Activated CD4-positive, alpha-beta T cell treated with anti-CD3 and anti-CD28 coated beads, Interleukin-2, amount 50 U/mL, for 4 hours (primary cell): ENCODE data around the gene ARAF.
A peak's percentile ranks its signal among the peaks of the same experiment; 100 is the strongest.
"Not testable (repeated sequence)": the region's sequence is repeated elsewhere in the genome, so short reads cannot be mapped to it uniquely, and the experiment has no call there.

ENCODE experiments used
- DNase-seq, 2 experiments: peaks; one replicate each; pipeline ENCODE4 v3.0.0-alpha.2; 2020

The ARAF gene

GRCh38 chrX:47587091-47587891 is 26.3 kb downstream of the ARAF start:
- DNase-seq, result no peak

- no peak for DNase-seq
Measured at GRCh38 chrX:47587906-47588735, 27.1 kb downstream of the ARAF start.

- no peak for DNase-seq
Measured at GRCh38 chrX:47590984-47591383, 30.0 kb downstream of the ARAF start.

DNA sequence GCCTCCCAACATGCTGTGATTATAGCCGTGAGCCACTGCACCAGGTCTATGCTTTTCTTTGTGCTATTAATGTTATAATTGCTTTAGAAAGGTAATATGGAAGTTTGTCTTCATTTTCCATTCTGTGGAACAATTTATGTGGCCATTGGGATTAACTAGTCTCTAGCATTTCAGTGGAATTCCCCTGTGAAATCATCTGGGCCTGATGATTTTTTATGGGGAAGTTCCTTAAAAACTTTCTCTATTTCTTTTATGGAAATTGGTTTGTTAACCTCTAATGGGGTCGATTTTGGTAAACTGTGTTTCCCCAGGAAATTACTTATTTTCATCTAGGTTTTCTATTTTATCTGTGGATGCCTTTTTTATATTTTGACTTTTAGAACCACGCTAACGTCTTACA is 32.5 kb downstream of the ARAF start:
- no peak for DNase-seq

- no peak for DNase-seq
Measured at GRCh38 chrX:47595716-47596251, 34.8 kb downstream of the ARAF start.

GRCh38 chrX:47596256-47596655 is 35.3 kb downstream of the ARAF start:
- DNase-seq, result no peak

GRCh38 chrX:47597222-47597621 is 36.2 kb downstream of the ARAF start:
- no peak for DNase-seq

DNA sequence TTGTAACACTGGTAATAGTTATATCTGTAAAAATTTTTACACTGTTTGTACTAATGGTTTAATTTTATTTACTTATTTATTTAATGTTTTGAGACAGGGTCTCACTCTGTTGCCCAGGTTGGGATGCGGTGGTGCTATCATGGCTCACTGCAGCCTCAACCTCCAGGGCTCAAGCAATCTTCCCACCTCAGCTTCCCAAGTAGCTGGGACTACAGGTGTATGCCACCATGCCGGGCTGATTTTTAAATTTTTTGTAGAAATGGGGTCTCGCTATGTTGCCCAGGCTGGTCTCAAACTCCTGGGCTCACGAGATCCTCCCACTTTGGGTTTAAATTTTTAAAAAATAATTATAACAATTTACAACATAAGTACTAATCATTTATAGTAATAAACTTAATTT is 42.1 kb downstream of the ARAF start:
- not testable (repeated sequence) for DNase-seq

- no peak for DNase-seq
Measured at GRCh38 chrX:47605024-47605423, 44.0 kb downstream of the ARAF start.

DNA sequence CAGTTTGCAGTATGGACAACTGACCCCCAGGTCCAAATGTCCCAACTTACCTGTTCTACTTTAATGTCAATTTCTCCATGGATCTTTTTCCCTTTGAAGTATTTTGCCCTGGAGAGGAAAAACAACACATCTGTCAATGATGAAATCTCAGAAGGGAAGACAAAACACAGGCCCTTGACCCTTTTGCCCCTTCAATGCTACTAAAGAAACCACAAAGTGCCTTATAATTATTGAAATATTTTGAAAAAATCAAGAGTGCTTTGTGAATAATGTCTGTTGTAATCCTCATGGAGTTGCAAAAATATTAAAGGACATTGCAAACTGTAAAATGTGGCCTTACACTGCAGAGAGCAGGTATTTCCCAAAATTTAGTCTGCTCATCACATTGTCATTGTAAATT is 46.1 kb downstream of the ARAF start:
- DNase-seq, result no peak

- DNase-seq, result no peak
Measured at GRCh38 chrX:47608130-47608810, 47.3 kb downstream of the ARAF start.

DNA sequence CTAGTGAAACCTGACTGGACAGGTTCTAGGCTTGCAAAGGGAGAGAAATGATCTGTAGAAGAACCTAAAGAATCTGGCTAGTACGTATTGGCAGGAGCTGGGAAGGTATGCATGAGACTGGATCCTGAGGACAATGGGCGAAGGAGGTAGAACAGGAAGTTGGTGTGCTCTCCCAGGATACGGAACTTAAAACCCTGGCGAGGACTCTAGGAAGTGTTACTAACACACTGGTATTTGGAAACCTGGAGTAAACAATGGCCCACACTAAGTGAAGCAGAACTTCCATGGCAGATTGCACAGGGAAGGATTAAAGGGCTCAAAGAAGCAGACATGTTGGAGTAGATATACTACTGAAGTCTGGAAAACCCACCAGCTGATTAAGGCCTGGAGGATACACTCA is 49.5 kb downstream of the ARAF start:
- no peak for DNase-seq

GRCh38 chrX:47611489-47611888 is 50.5 kb downstream of the ARAF start:
- DNase-seq, result no peak

DNA sequence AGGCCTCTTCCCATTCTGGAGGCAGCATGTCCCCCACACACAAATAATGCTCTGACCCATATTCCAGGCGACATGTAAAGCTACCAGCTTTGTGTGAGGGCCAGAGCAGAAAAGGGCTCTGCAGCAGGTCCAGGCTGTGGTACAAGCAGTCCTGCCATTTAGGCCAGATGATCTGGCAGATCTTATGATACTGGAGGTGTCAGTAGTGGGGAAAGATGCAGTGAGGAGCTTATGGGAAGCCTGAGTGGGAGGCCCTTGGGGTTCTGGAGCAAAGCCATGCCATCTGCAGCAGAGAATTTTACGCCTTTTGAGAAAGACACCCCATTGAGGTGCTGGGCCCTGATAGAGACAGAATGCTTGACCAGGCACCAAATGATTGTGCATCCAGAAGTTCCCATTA is 50.9 kb downstream of the ARAF start:
- DNase-seq, result no peak

DNA sequence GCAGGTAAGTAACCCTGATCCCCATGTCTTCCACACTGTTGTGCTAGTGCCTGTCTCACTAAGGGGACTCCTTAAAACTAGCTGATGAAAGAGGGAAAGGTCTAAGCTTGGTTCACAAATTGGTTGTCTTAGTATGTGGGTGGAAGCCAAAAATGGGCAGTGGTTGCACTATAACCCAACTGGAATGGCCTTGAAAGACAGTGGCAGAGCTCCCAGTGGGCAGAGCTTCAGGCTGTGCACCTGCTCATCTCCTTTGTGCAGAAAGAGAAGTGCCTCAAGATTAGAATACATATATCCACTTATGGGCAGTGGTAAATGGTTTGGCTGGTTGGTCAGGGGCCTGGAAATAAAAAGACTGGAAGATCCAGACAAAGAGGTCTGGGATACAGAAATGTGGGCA is 51.4 kb downstream of the ARAF start:
- DNase-seq, result no peak

DNA sequence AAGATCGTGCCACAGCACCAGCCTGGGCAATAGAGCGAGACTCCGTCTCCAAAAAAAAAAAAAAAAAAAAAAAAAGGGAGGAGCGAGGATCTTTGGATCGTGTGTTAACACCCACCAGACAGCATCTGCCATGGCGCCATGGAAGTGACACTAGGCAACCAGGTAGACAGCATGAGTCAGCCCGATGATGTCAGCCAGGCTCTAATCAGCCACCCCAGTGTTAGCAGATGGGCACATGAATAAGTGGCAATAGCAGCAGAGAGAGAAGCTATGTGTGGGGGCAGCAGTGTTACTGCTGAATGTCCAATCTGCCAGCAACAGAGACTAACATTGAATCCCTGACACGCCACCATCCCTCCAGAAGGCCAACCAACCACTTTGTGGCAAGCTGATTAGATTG is 52.1 kb downstream of the ARAF start:
- DNase-seq, result no peak

DNA sequence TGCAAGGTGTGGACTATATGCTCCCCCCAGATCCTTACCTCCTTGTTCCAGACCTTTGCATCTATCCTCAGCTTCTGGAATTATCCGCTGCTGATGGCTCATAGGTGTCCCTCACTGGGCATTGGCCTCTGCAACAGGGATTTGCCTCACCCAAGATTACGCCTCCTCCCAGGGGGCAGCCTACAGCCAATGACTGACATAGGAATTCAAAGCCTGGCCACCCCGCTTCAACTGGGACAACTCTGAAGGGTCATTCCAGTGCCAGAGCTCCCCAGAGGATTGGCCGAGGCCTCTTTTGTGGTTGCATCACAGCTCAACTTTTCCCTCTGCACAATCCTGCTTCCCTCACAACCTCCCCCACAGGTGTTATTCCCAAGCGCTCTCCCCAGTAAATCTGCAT is 53.6 kb downstream of the ARAF start:
- DNase-seq, result no peak

GRCh38 chrX:47618923-47619485 is 58.0 kb downstream of the ARAF start:
- no peak for DNase-seq

- peak; percentile 73 to 74 for DNase-seq
Measured at GRCh38 chrX:47619486-47620302, 58.7 kb downstream of the ARAF start, which contains the start of gene SYN1. Gene SYN1, minus strand, starts transcription at chrX:47619857. Its CDS starts 129 bp downstream, at chrX:47619728.

GRCh38 chrX:47620303-47620685 is 59.3 kb downstream of the ARAF start:
- no peak for DNase-seq
